Chondrocyte (in vitro differentiated cells): Measurements from ENCODE around the gene TMC2. TPM values are rescaled to one million over a fixed set of nuclear protein-coding genes. Genes with fewer than 3 reads are reported as not detected.

Experiments
- DNase-seq: peaks from one replicate; pipeline ENCODE4 v3.0.0; 2021; ENCODE audit warnings: mixed read lengths, low spot score
- H3K27ac Mint-ChIP-seq: one replicate; pipeline ENCODE4 v1.8.0; 2021; ENCODE audit warnings: mild to moderate bottlenecking, moderate library complexity, mixed read lengths; ENCODE audit not compliant: unreplicated experiment
- H3K27me3 Mint-ChIP-seq: 2 replicates; pipeline ENCODE4 v1.8.0; 2021; ENCODE audit warnings: low read depth, mixed read lengths
- H3K36me3 Mint-ChIP-seq: 2 replicates; pipeline ENCODE4 v1.8.0; 2021; ENCODE audit warnings: low read depth, mixed read lengths
- H3K4me1 Mint-ChIP-seq: 2 replicates; pipeline ENCODE4 v1.8.0; 2021; ENCODE audit warnings: low read depth, mild to moderate bottlenecking, mixed read lengths
- H3K4me3 Mint-ChIP-seq: one replicate; pipeline ENCODE4 v1.8.0; 2021; ENCODE audit warnings: mild to moderate bottlenecking, moderate library complexity, mixed read lengths; ENCODE audit not compliant: unreplicated experiment
- H3K9me3 Mint-ChIP-seq: 2 replicates; pipeline ENCODE4 v1.8.0; 2021; ENCODE audit warnings: low read depth, mixed read lengths
- total RNA-seq: library from RNA; stranded (reverse); gene quantifications from 3 replicates; pipeline ENCODE4 v1.2.1, GENCODE V29; 2021
- TF ChIP-seq, protein P1 (sequence below): fragments of 200-600 bp; sonication (generic); IDR thresholded peaks from 2 replicates; pipeline ENCODE4 v1.5.0; 2021; ENCODE audit warnings: antibody characterized with exemption, mild to moderate bottlenecking, moderate library complexity

The TMC2 gene
- total RNA-seq, 1 donor from 2014 or later = not detected

DNA sequence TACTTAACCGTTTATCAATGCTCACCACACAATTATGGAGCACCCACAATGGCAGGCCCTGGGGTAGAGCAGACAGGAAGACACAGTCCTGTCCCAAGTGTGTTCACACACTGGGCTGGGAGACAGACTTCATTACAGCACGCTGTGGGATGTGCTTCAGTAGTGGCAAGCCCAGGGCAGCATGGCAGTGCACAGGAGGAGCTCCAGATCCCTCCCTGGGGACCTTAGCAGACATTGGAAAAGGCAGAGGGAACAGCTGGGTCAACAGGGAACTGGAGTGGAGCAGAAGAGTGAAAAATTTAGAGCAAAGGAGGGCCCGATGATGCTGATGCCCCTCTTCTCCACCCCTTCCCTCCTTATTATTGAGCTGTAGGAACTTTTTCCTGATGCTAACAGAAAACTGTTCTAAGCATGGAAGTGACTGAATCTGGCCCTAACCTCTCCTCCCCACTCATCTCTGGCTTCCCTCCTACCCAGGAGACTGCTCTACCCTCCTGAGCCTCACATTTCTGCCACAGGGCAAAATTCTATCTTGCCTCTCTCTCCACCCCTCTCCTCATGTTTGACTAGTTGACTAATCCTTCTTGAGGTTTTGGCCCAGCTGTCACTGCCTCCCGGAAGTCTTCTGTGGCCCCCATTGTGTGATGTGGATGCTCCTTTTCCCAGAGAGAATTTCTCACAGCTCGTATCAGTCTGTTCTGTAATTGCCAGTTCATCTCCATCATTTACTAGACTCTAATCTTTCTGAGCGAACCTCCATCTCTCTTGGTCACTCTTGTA is 74.8 kb downstream of the TMC2 start:
- Mint-ChIP-seq H3K27me3 (peaks cover 23% of the 10 kb centered on the region), H3K36me3 (peaks cover 2% of the 10 kb centered on the region), H3K9me3 (peaks cover 15% of the 10 kb centered on the region), H3K4me3 (no peak overlapping the region), H3K27ac (no peak overlapping the region), H3K4me1 (no peaks in the 10 kb centered on the region)
- TF ChIP-seq, protein P1, sequence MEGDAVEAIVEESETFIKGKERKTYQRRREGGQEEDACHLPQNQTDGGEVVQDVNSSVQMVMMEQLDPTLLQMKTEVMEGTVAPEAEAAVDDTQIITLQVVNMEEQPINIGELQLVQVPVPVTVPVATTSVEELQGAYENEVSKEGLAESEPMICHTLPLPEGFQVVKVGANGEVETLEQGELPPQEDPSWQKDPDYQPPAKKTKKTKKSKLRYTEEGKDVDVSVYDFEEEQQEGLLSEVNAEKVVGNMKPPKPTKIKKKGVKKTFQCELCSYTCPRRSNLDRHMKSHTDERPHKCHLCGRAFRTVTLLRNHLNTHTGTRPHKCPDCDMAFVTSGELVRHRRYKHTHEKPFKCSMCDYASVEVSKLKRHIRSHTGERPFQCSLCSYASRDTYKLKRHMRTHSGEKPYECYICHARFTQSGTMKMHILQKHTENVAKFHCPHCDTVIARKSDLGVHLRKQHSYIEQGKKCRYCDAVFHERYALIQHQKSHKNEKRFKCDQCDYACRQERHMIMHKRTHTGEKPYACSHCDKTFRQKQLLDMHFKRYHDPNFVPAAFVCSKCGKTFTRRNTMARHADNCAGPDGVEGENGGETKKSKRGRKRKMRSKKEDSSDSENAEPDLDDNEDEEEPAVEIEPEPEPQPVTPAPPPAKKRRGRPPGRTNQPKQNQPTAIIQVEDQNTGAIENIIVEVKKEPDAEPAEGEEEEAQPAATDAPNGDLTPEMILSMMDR = no peak
- no peak for DNase-seq

- DNase-seq = no peak
- no peak overlapping the region for H3K4me3 Mint-ChIP-seq
- TF ChIP-seq, protein P1 = no peak
- no peaks in the 10 kb centered on the region for H3K4me1 Mint-ChIP-seq
- H3K36me3 Mint-ChIP-seq = peaks cover 2% of the 10 kb centered on the region
- H3K27ac Mint-ChIP-seq = no peak overlapping the region
- H3K9me3 Mint-ChIP-seq = peaks cover 11% of the 10 kb centered on the region
- H3K27me3 Mint-ChIP-seq = peaks cover 26% of the 10 kb centered on the region
Observed at GRCh38 chr20:2612073-2612472, 75.7 kb downstream of the TMC2 start.

DNA sequence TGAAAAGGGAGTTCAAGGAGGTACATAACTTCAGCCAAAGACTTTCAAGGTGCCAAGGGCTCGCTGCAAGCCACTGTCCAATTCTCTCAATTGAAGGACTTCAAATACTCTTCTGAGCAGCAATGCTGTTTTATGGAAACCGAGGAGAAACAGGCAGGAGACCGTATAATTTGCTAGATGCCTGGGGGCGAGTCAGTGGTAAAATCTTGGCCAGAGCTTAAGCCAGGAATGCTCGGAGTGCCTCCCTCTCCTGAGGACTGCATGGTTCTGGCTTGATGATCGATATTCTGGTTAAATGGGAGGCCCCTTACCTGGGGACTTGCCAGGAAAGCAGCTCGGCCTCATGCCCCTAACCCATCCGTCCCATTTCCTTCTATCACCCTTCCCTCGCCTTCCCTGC is 80.3 kb downstream of the TMC2 start:
- TF ChIP-seq, protein P1 = no peak
- Mint-ChIP-seq H3K27ac (no peak overlapping the region), H3K27me3 (peaks cover 14% of the 10 kb centered on the region), H3K36me3 (no peaks in the 10 kb centered on the region), H3K4me3 (no peak overlapping the region), H3K4me1 (no peaks in the 10 kb centered on the region), H3K9me3 (peaks cover 11% of the 10 kb centered on the region)
- no peak for DNase-seq

DNA sequence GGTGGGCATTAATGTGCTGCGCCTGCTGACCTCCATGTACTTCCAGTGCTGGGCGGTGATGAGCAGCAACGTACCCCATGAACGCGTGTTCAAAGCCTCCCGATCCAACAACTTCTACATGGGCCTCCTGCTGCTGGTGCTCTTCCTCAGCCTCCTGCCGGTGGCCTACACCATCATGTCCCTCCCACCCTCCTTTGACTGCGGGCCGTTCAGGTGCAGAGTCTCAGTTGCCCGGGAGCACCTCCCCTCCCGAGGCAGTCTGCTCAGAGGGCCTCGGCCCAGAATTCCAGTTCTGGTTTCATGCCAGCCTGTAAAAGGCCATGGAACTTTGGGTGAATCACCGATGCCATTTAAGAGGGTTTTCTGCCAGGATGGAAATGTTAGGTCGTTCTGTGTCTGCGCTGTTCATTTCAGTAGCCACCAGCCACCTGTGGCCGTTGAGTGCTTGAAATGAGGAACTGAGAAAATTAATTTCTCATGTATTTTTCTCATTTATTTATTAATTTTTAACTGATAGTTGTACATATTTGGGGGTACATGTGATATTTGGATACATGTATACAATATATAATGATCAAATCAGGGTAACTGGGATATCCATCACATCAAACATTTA is 80.8 kb downstream of the TMC2 start:
- Mint-ChIP-seq H3K4me3 (no peak overlapping the region), H3K36me3 (no peaks in the 10 kb centered on the region), H3K27me3 (peaks cover 12% of the 10 kb centered on the region), H3K27ac (no peak overlapping the region), H3K4me1 (no peaks in the 10 kb centered on the region), H3K9me3 (peaks cover 11% of the 10 kb centered on the region)
- TF ChIP-seq, protein P1 = no peak
- no peak for DNase-seq

- H3K9me3 Mint-ChIP-seq = peaks cover 11% of the 10 kb centered on the region
- peaks cover 12% of the 10 kb centered on the region for H3K27me3 Mint-ChIP-seq
- H3K36me3 Mint-ChIP-seq = no peaks in the 10 kb centered on the region
- H3K27ac Mint-ChIP-seq = no peak overlapping the region
- H3K4me1 Mint-ChIP-seq = no peaks in the 10 kb centered on the region
- no peak overlapping the region for H3K4me3 Mint-ChIP-seq
- TF ChIP-seq, protein P1 = no peak
- no peak for DNase-seq
Observed at GRCh38 chr20:2618815-2619214, 82.4 kb downstream of the TMC2 start.
